ENCODE results near the gene DTL.

- no peak for TF ChIP-seq POLR2A (IDR thresholded peaks at IDR 0.05)
- no peak for TF ChIP-seq CTCF (IDR thresholded peaks at IDR 0.05)
These were observed 99.6 kb downstream of the DTL start for GRCh38 chr1:212135166-212135565.

All from stomach (tissue), 4 donors.